GM12891 (cell line): ENCODE results near the gene HSPB9.

Source experiments
- POLR2A ChIP-seq: IDR thresholded peaks from 2 replicates; pipeline ENCODE4 v1.6.1; 2011; ENCODE audit warnings: low read depth, low read length, control low read depth
- POLR2AphosphoS5 ChIP-seq: IDR thresholded peaks from 2 replicates; pipeline ENCODE4 v1.6.1; 2011; ENCODE audit warnings: low read depth, low read length, control low read depth

DNA sequence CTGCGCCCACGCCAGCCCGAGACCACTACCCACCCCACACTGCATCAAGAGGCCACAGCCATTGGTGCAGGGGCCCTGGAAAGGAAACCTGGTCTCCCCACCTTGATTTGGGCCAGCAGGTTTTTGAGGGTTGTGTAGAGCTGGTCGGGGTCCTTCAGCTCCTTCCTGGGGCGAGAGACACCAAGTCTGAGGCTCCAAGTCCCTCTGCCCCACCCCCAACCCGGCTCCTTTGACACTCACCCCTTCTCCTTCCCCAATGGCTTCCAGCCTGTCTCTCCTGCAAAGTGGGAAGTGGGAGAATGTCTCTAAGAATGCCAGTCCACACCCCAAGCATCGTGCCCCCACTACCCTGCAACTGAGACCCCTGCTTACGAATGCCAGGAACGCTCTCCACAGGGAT lies 8.5 kb upstream of the HSPB9 start:
- no peak for TF ChIP-seq POLR2A
- no peak for TF ChIP-seq POLR2AphosphoS5
